Ishikawa (cell line): Measurements from ENCODE around the gene SLAMF7.

Experiments
- CEBPB ChIP-seq: IDR thresholded peaks from 2 replicates; pipeline ENCODE4 v1.6.1; 2012
- CREB1 ChIP-seq: IDR thresholded peaks from 2 replicates; pipeline ENCODE4 v1.6.1; 2012; ENCODE audit warnings: low read depth
- EGR1 ChIP-seq: IDR thresholded peaks from 2 replicates; pipeline ENCODE4 v1.6.1; 2012
- EP300 ChIP-seq: IDR thresholded peaks from 2 replicates; pipeline ENCODE4 v1.6.1; 2012; ENCODE audit warnings: borderline replicate concordance
- FOXM1 ChIP-seq: IDR thresholded peaks from 2 replicates; pipeline ENCODE4 v1.6.1; 2012; ENCODE audit warnings: low read depth, borderline replicate concordance
- MAX ChIP-seq: IDR thresholded peaks from 2 replicates; pipeline ENCODE4 v1.6.1; 2012
- NFIC ChIP-seq: IDR thresholded peaks from 2 replicates; pipeline ENCODE4 v1.6.1; 2012
- RAD21 ChIP-seq: IDR thresholded peaks from 2 replicates; pipeline ENCODE4 v1.6.1; 2012; ENCODE audit warnings: low read depth
- REST ChIP-seq: IDR thresholded peaks from 2 replicates; pipeline ENCODE4 v1.6.1; 2012; ENCODE audit warnings: low read depth, mild to moderate bottlenecking
- TAF1 ChIP-seq: IDR thresholded peaks from 2 replicates; pipeline ENCODE4 v1.6.1; 2012; ENCODE audit warnings: low read depth, mild to moderate bottlenecking
- TCF12 ChIP-seq: IDR thresholded peaks from 2 replicates; pipeline ENCODE4 v1.6.1; 2012; ENCODE audit warnings: low read depth
- TEAD4 ChIP-seq: IDR thresholded peaks from 2 replicates; pipeline ENCODE4 v1.6.1; 2012
- USF1 ChIP-seq: IDR thresholded peaks from 2 replicates; pipeline ENCODE4 v1.6.1; 2012
- YY1 ChIP-seq: IDR thresholded peaks from 2 replicates; pipeline ENCODE4 v1.6.1; 2012; ENCODE audit warnings: low read depth
- ZBTB7A ChIP-seq: IDR thresholded peaks from 2 replicates; pipeline ENCODE4 v1.6.1; 2012; ENCODE audit warnings: low read depth

Gene SLAMF7

GRCh38 chr1:160777486-160778089, 38.5 kb downstream of the SLAMF7 start:
- peak; percentile 46; the same call in 1 of the 2 replicates for TF ChIP-seq RAD21
- no peak for TF ChIP-seq TCF12
- TF ChIP-seq REST: no peak
- no peak for TF ChIP-seq CREB1
- TF ChIP-seq NFIC: no peak
- TF ChIP-seq YY1: no peak

GRCh38 chr1:160778976-160779375, 39.9 kb downstream of the SLAMF7 start:
- TF ChIP-seq TAF1 (no peak), MAX (no peak), TEAD4 (no peak), CREB1 (no peak), ZBTB7A (no peak)

- TF ChIP-seq TAF1 (no peak), CREB1 (no peak), RAD21 (peak; percentile 35; the same call in 1 of the 2 replicates)
Measured at GRCh38 chr1:160779626-160780397, 40.8 kb downstream of the SLAMF7 start.

- TF ChIP-seq NFIC (no peak), CEBPB (no peak), MAX (no peak), TEAD4 (no peak), USF1 (no peak), ZBTB7A (no peak), YY1 (no peak), REST (no peak), FOXM1 (no peak), TAF1 (no peak), RAD21 (no peak), CREB1 (no peak)
Measured at GRCh38 chr1:160780398-160780755, 41.3 kb downstream of the SLAMF7 start.

GRCh38 chr1:160781186-160781766, 42.2 kb downstream of the SLAMF7 start:
- no peak for TF ChIP-seq REST
- no peak for TF ChIP-seq NFIC
- TF ChIP-seq CREB1: no peak
- TF ChIP-seq MAX: no peak
- no peak for TF ChIP-seq TAF1
- no peak for TF ChIP-seq TCF12
- TF ChIP-seq EP300: no peak
- TF ChIP-seq YY1: no peak
- TF ChIP-seq EGR1: no peak
